Uterus (tissue), 4 donors: ENCODE measurements around the gene SERPINI1. TPM values are rescaled to one million over a fixed set of nuclear protein-coding genes. Genes with fewer than 3 reads are reported as not detected.

ENCODE experiments used
- DNase-seq, 2 donors: peaks; one replicate each; pipeline ENCODE4 v3.0.0-alpha.2; 2019 to 2020
- H3K27ac ChIP-seq, 2 donors: fragments of 200-600 bp; sonication (generic); 1 replicate in 1 of 2; 2 replicates in 1 of 2; pipeline ENCODE4 v1.5.1; 2016 to 2018
- H3K27me3 ChIP-seq, 2 donors: fragments of 200-600 bp; sonication (generic); one replicate each; pipeline ENCODE4 v1.5.1; 2018 to 2019; ENCODE audit warnings: control low read depth in 1 of 2
- H3K36me3 ChIP-seq, 2 donors: fragments of 200-600 bp; sonication (generic); one replicate each; pipeline ENCODE4 v1.5.1; 2019; ENCODE audit warnings: control low read depth in 1 of 2
- H3K4me1 ChIP-seq, 2 donors: fragments of 200-600 bp; sonication (generic); one replicate each; pipeline ENCODE4 v1.5.1; 2018 to 2019; ENCODE audit warnings: control low read depth in 1 of 2
- H3K4me3 ChIP-seq, 2 donors: fragments of 200-600 bp; sonication (generic); 1 replicate in 1 of 2; 2 replicates in 1 of 2; pipeline ENCODE4 v1.5.1; 2018 to 2019; ENCODE audit warnings: mild to moderate bottlenecking in 1 of 2
- H3K9me3 ChIP-seq, 2 donors: fragments of 200-600 bp; sonication (generic); one replicate each; pipeline ENCODE4 v1.5.1; 2019; ENCODE audit warnings: control low read depth in 1 of 2
- CTCF ChIP-seq, 4 experiments: fragments of 200-600 bp in 2 of 4; fragments of 450-650 bp in 2 of 4; sonication (generic) in 2 of 4; IDR thresholded peaks; one replicate each; pipeline ENCODE4 v1.5.1; 2016 to 2019; ENCODE audit warnings: antibody characterized with exemption in 4 of 4, mild to moderate bottlenecking in 2 of 4, moderate library complexity in 1 of 4
- POLR2A ChIP-seq, 2 donors: fragments of 450-650 bp; IDR thresholded peaks; one replicate each; pipeline ENCODE4 v1.6.1; 2016; ENCODE audit warnings: antibody characterized with exemption in 2 of 2, mild to moderate bottlenecking in 1 of 2, moderate library complexity in 1 of 2
- intact Hi-C: fragments of 100-400 bp; cut with DNase I; formaldehyde crosslinking; loops from one replicate; pipeline ENCODE4 v1.15.1; 2023; ENCODE audit warnings: low total_unique reads
- total RNA-seq, 4 donors: library from RNA; depleted of rRNA in 3 of 4; stranded (reverse); fragments of >200 nt in 3 of 4; gene quantifications; one replicate each; pipeline versions ENCODE4 v1.1.0 to v1.2.4, GENCODE V29; 2014 to 2023
- donor health status: DM: yes; HTN: yes; CAD: no.

SERPINI1 gene
- total RNA-seq, 4 donors from 2014 or later: 2.9 to 35.0 (median 8.8) TPM

GRCh38 chr3:167714871-167715270 is 20.6 kb upstream of the SERPINI1 start:
- DNase-seq: no peak
- H3K27me3 ChIP-seq: no peaks in the 10 kb centered on the region
- H3K4me3 ChIP-seq: no peak overlapping the region
- no peaks in the 10 kb centered on the region for H3K9me3 ChIP-seq
- H3K36me3 ChIP-seq: no peaks in the 10 kb centered on the region
- no peak for TF ChIP-seq POLR2A (IDR thresholded peaks at IDR 0.05)
- TF ChIP-seq CTCF (IDR thresholded peaks at IDR 0.05): no peak
- no peaks in the 10 kb centered on the region for H3K4me1 ChIP-seq
- H3K27ac ChIP-seq: no peak overlapping the region
- intact Hi-C loops: no loop called here

GRCh38 chr3:167716920-167717319 is 18.6 kb upstream of the SERPINI1 start:
- H3K36me3 ChIP-seq: no peaks in the 10 kb centered on the region
- H3K27me3 ChIP-seq: no peaks in the 10 kb centered on the region
- no peaks in the 10 kb centered on the region for H3K9me3 ChIP-seq
- no peak overlapping the region for H3K4me3 ChIP-seq
- H3K4me1 ChIP-seq: no peaks in the 10 kb centered on the region
- no peak overlapping the region for H3K27ac ChIP-seq
- DNase-seq: no peak
- intact Hi-C loops: no loop called here
- TF ChIP-seq CTCF (IDR thresholded peaks at IDR 0.05) (no peak), POLR2A (IDR thresholded peaks at IDR 0.05) (no peak)

DNA sequence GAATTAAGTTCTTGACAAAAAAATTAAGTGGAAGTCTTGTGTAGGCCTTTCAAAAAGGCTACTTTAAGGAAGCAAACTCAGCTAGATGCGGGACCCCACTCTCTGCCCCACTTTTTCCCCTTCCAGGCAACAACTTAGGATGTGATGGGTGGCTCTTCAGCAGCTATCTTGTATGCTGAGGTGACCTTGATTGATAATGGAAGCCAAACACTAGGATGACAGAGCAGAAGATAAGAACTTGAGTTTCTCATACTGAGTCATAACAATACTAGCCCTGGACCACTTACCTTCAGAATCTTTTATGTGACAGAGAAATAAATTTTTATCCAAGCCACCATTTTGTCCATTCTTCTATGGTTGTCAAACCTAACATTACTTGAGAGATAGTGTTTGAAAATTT is 16.9 kb upstream of the SERPINI1 start:
- Histone ChIP-seq H3K27me3 (no peaks in the 10 kb centered on the region), H3K27ac (no peak overlapping the region), H3K4me1 (no peaks in the 10 kb centered on the region), H3K36me3 (no peaks in the 10 kb centered on the region), H3K9me3 (no peaks in the 10 kb centered on the region), H3K4me3 (no peak overlapping the region)
- DNase-seq: no peak
- no peak for TF ChIP-seq CTCF (IDR thresholded peaks at IDR 0.05)
- TF ChIP-seq POLR2A (IDR thresholded peaks at IDR 0.05): no peak
- intact Hi-C loops: no loop called here

DNA sequence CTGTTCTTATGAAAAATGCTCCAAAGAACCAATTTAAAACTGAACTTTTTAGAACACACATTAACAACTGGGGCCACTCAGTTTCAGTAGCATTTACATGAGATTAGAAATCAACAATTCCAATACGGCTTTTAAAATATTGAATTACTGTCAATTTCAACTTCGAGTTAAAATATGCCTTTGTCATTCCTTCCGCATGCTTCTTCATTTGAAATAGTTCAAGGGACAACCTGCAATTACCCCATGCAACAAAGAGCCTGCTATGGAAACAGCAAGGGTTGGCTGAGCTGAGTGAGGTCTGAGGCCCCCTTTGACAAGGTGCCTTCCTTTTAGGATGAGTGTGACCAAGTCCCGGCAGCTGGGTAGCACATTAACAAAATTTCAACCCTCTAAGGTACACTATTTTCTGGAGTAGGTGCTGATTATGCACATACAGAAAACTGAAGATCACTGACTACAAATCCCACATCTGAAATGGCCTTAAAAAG is 12.5 kb upstream of the SERPINI1 start:
- intact Hi-C loops: no loop called here

GRCh38 chr3:167723872-167724271 is 11.6 kb upstream of the SERPINI1 start:
- Histone ChIP-seq H3K27ac (no peak overlapping the region), H3K27me3 (no peaks in the 10 kb centered on the region), H3K4me3 (no peak overlapping the region), H3K4me1 (peaks cover 0 to 1% of the 10 kb centered on the region in 2 donors), H3K9me3 (no peaks in the 10 kb centered on the region), H3K36me3 (no peaks in the 10 kb centered on the region)
- no peak for DNase-seq
- no peak for TF ChIP-seq POLR2A (IDR thresholded peaks at IDR 0.05)
- TF ChIP-seq CTCF (IDR thresholded peaks at IDR 0.05): no peak
- intact Hi-C loops: no loop called here

More for the DNA sequence above, 12.5 kb upstream of the SERPINI1 start:
- Histone ChIP-seq H3K27ac (no peak overlapping the region), H3K9me3 (no peaks in the 10 kb centered on the region), H3K27me3 (no peaks in the 10 kb centered on the region), H3K36me3 (no peaks in the 10 kb centered on the region), H3K4me3 (no peak overlapping the region), H3K4me1 (no peaks in the 10 kb centered on the region)
- no peak for DNase-seq
- no peak for TF ChIP-seq POLR2A (IDR thresholded peaks at IDR 0.05)
- no peak for TF ChIP-seq CTCF (IDR thresholded peaks at IDR 0.05)
